Measurements from ENCODE around the gene TIMM29. TPM values are rescaled to one million over a fixed set of nuclear protein-coding genes. Genes with fewer than 3 reads are reported as not detected.
A peak's percentile ranks its signal among the peaks of the same experiment; 100 is the strongest.

Gene TIMM29
- total and polyA plus RNA-seq, 9 of the 15 experiments (the other 6 are each of a cell fraction or from before 2014, with no cell fraction given) = 2.4 to 29.4 (median 16.3) TPM

GRCh38 chr19:10882108-10882457 lies 46.5 kb upstream of the TIMM29 start:
- H2AFZ ChIP-seq (ENCODE audit: low read depth, low read length) = no peak overlapping the region
- peak overlapping the region in 1 of 2 experiments; percentile 78; a peak in 2 of 4 replicates for H3K9ac ChIP-seq (ENCODE audit: insufficient read depth in 1 of 2, low read depth in 2 of 2, low read length in 2 of 2)
- no peak overlapping the region for H3K4me2 ChIP-seq (ENCODE audit: insufficient read depth, low read length)
- DNase-seq (ENCODE audit: extremely low read depth in 1 of 4, low spot score in 3 of 4) (no peak), FAIRE-seq (no peak), ATAC-seq (no peak)
- peaks cover 48 to 73% of the 10 kb centered on the region in 2 experiments for H3K4me1 ChIP-seq (replicated peaks in 1 of 2; ENCODE audit: control insufficient read depth in 2 of 2, insufficient read depth in 2 of 2, low read length in 2 of 2)
- in situ Hi-C loops (cut with MboI) = no loop called here
- no peaks in the 10 kb centered on the region for H4K20me1 ChIP-seq (replicated peaks; ENCODE audit: control insufficient read depth, insufficient read depth, low read length)
- H3K36me3 ChIP-seq (ENCODE audit: control insufficient read depth, insufficient read depth, low read length) = peaks cover 19% of the 10 kb centered on the region; the same call in 2 of the 3 replicates
- POLR2A ChIA-PET = interaction anchor here (1.0 to 1.8 kb wide), 3 partner anchors 10 to 31 kb away, joined by 3 to 7 read pairs (median 3); no protein-coding TSS in a partner anchor
- CTCF ChIA-PET (ENCODE audit: low intra/inter-chr PET ratio) = no interaction called here
- no peaks in the 10 kb centered on the region; a peak in 1 of 5 replicates for H3K27me3 ChIP-seq (ENCODE audit: control insufficient read depth in 2 of 2, insufficient read depth in 2 of 2, low read length in 2 of 2)
- no peak overlapping the region for H3K4me3 ChIP-seq
- intact Hi-C loops (cut with micrococcal nuclease) = no loop called here
- BruUV-seq (replicated peaks) = no TSS peak
- no peak for TF ChIP-seq ETV5 (CRISPR knock-in tag; IDR thresholded peaks at IDR 0.05; ENCODE audit: low read depth)
- no peak for TF ChIP-seq BRF2 (IDR thresholded peaks at IDR 0.05; ENCODE audit: borderline replicate concordance, insufficient read depth, insufficient read length)
- TF ChIP-seq ZNF224 (CRISPR knock-in tag; IDR thresholded peaks at IDR 0.05) = no peak
- no peak for TF ChIP-seq NELFE (IDR thresholded peaks at IDR 0.05; ENCODE audit: insufficient read depth, insufficient read length)
- TF ChIP-seq ZNF282 (CRISPR knock-in tag; IDR thresholded peaks at IDR 0.05) = 0 out of 2 replicates have a peak, but pooled peaks have one; percentile 15
- no peak for TF ChIP-seq RBM25 (IDR thresholded peaks at IDR 0.05; ENCODE audit: low read depth, low read length, severe bottlenecking)
- no peak for TF ChIP-seq TEAD2 (tag; IDR thresholded peaks at IDR 0.05)
- TF ChIP-seq ZNF655 (CRISPR knock-in tag; IDR thresholded peaks at IDR 0.05) = no peak
- WGBS (ENCODE audit: insufficient coverage, low coverage, missing lambda C conversion rate) = 82% methylated on average over 8 of the region's 9 CpGs
- no peak overlapping the region for H3K27ac ChIP-seq (ENCODE audit: extremely low read depth, low read depth, low read length)
- H3K79me2 ChIP-seq (ENCODE audit: control insufficient read depth, insufficient read depth, low read length) = peaks cover 89% of the 10 kb centered on the region
- H3K9me1 ChIP-seq (ENCODE audit: control insufficient read depth, insufficient read depth, low read length) = no peaks in the 10 kb centered on the region
- no peaks in the 10 kb centered on the region for H3K9me3 ChIP-seq (replicated peaks; ENCODE audit: control insufficient read depth, insufficient read depth, low read depth, low read length)

All from K562 (cell line).